NCI-H1930 (cell line): Measurements from ENCODE around the gene MT1A.
"Not testable (repeated sequence)": the region's sequence is repeated elsewhere in the genome, so short reads cannot be mapped to it uniquely, and the experiment has no call there.

Experiments used
- DNase-seq, 2 experiments: peaks; one replicate each; lab custom pipeline; 2025; lab: John Stamatoyannopoulos, UW

Gene MT1A

DNA sequence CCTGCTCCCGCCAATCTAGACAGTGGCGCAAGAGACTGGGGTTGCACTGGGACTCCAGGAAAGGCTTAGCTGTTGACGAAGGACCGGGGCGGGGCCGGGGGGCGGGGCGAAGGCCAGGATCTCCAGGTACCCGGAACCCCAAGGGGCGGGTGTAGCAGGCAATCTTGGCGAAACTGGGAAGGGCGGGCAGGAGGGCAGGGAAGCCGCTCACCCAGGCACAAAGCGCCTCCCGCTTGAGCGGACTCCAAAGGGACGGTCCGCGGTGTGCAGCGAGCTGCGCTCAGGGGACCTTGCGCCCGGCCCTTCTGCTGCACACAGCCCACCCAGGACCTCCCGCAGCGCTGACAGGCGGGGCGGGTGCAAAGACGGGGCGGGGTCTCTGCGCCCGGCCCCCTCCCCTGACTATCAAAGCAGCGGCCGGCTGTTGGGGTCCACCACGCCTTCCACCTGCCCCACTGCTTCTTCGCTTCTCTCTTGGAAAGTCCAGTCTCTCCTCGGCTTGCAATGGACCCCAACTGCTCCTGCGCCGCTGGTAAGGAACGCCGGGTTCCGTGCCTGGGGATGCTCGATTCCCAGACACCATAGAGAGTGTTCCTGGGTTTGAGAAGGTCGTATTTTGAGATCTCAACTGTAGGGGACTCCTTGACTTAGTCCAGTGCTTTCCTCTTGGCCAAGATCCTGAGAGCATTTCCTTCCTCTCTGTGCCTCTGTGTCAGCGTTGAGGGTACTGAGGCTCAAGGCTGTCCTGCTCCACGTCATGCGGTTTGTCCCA is 19.3 kb downstream of the MT1A start, which contains the start of gene MT1F:
Gene MT1F (plus strand): TSS at position 405 of the 772 bp plus-strand sequence. CDS start 100 bp downstream, at position 505.
- DNase-seq, result peak; percentile 38 to 72

- no peak for DNase-seq
These were observed 19.9 kb downstream of the MT1A start for GRCh38 chr16:56658327-56658875.

- peak in 1 of 2 experiments; percentile 8 for DNase-seq
These were observed 24.2 kb downstream of the MT1A start for GRCh38 chr16:56662357-56663354.

DNA sequence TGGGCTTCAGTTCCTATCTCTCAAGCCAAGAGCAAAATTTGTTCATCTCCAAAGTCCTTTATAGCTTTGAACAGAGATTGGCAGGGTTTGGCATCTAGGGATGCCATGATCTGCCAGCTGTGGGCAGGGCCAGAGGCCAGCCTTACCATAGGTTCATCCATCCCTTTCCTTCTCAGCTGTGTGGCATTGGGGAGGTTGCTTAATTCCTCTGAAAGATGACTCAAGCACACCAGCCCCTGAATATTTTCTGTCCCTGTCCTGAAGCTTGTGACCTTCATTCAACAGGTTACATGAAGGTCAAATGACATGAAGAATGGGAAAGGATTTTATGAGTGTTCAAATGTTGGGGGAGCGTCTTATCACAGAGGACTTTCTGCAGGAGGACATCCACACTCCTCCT is 26.0 kb downstream of the MT1A start:
- DNase-seq, result no peak

DNA sequence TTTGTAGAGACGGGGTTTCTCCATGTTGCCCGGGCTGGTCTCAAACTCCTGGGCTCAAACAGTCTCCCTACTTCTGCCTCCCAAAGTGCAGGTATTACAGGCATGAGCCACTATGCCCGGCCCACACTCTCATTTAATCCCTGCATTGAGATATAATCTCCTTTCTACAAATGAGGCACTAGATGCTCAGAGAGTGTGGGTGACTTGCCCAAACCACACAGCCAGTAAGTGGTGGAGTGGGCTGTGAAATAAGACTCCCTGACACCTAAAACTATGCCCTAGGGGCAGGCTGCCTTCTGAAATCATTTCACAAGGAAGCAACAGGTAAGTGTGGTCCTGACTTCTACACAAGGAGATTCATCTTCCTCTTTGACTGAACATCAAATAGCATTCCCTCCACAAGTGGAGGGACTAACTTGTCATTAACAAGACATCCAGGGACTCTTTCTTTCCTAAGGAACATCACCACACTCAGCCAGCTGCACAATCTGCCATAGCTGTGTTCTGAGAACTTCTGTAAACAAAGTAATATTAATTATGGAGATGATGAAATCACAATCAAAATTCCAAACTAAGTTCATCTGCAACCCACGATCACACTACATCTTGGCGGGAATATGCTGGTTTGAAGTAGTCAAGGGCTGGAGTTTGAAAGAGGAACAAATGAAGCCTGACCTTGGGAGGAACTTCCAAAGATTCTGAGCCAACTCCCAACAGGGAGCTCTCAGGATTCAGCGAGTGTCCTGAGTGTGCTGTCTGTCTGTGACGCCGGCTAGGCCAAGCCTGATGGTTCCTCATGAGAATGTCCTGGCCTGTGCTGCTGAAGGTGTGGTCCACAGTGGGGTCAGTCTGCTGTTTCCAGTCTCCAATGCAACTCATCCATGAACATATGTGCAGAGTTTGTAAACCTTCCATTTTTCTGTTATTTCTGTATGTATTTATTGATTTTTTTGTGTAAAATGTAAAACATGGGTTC is 27.1 kb downstream of the MT1A start:
- DNase-seq, result not testable (repeated sequence)

DNA sequence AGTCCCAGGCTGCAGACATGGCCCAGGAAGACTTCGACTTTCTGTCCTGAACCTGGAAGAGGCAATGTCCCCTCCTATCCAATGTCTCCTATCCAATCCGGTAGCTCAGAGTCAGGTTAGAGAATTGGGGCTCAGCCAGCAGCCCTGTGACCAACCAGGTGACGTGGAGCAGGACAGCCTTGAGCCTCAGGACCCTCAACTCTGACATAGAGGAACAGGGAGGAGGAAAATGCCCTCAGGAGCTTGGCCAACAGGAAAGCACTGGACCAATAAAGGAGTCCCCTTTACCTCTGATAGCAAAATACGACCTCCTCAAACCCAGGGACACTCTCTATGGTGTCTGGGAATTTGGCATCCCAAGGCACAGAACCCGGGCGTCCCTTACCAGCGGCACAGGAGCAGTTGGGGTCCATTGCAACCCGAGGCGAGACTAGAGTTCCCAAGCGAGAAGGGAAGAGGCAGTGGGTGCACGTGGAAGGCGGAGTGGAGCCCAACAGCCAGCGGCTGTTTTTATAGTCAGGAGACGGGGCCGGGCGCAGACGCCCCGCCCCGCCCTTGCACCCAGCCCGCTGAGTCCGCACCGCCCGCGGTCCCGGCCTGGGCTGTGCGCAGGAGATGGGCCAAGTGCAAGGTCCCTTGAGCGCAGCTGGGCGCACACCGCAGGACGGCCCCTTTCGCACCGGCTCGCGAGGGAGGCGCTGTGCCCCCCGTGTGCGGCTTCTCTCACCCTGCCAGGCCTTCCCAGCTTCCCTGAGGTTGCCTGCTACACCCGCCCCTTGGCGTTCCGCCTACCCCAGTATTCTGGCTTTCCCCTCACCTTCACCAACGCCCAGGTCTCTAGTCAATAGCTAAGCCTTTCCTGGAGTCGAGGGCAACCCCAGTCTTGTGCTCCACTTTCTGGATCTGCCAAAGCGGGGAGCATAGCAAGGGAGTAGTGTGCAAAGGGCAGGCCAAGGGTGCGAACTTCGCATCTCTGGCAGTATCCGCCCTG is 29.4 kb downstream of the MT1A start, which contains the start of gene MT1G:
Gene MT1G (minus strand): TSS at position 485 of the 991 bp plus-strand sequence. CDS start 72 bp downstream, at position 413.
- no peak for DNase-seq

- DNase-seq, result no peak
These were observed 30.8 kb downstream of the MT1A start, which contains the start of gene MT1H for GRCh38 chr16:56669005-56669839. Gene MT1H (plus strand): TSS chr16:56669814. CDS start chr16:56669885, 71 bp downstream.

- no peak for DNase-seq
These were observed 31.6 kb downstream of the MT1A start for GRCh38 chr16:56669840-56670619.

GRCh38 chr16:56670620-56670934 is 32.1 kb downstream of the MT1A start:
- DNase-seq, result no peak

GRCh38 chr16:56671691-56672090 is 33.2 kb downstream of the MT1A start:
- not testable (repeated sequence) for DNase-seq

GRCh38 chr16:56672171-56672570 is 33.7 kb downstream of the MT1A start:
- not testable (repeated sequence) for DNase-seq

DNA sequence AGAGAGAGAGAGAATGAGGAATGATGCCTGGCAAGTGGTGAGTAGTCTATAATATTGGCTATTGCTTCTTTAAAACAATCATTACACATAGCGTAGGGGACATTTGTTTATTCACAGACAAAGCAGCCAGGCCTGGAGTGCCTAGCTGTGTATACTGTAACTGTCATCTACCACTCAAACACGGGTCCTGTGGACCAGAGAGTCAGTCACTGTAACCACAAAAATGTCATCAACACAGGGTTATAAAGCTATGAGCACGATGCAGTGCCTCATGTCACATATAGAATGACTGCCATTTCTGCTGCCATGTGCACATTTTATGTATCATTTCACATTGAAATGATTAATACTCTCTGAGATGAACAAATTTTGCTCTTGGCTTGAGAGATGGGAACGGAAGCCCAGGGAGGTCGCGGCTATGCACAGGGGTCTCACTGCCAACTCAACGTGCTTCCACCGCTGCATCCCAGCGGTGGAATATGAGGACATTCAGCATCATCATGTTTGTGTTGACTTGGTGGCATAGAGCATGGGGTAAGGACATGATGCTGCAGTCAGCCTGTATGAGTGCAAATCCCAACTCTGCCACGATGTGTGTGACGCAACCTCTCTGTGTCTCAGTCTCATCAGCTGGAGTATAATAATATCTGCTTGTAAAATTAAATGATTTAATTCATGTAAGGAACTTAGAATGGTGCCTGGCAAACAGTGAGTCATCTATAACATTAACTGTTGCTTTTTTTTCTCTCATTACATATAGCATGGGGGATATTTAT is 34.5 kb downstream of the MT1A start:
- DNase-seq, result no peak

- no peak for DNase-seq
These were observed 35.5 kb downstream of the MT1A start for GRCh38 chr16:56673921-56674320.

DNA sequence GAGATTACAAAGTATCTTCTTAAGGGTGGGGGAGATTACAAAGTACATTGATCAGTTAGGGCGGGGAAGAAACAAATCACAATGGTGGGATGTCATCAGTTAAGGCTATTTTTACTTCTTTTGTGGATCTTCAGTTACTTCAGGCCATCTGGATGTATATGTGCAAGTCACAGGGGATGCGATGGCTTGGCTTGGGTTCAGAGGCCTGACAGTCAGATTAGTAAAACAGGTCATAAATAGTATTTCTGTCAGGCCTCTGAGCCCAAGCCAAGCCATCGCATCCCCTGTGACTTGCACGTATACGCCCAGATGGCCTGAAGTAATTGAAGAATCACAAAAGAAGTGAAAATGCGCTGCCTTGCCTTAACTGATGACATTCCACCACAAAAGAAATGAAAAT is 36.1 kb downstream of the MT1A start:
- DNase-seq, result not testable (repeated sequence)

DNA sequence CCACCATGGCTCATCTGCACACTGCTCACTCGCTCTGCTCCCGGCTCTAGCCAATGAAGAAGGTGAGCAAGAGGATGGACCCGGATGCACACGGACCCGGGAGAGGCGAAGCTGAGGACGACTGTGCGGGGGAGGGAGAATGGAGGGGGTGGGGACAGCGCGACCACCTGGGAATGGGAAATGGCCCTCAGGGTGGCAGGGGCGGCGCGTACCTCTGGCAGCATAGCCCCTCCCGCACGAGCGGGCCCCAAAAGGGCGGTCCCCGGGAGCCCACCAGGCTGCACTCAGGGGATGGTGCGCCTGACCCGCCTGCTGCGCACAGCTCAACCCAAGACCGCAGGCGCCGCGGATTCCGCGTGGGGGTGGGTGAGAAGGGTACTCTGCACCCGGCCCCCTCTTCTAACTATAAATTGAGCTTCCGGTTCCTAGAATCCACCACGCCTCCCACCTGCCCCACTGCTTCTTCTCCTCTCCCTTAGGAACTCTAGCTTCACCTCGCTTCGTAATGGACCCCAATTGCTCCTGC is 37.3 kb downstream of the MT1A start:
- DNase-seq, result no peak

- no peak for DNase-seq
These were observed 39.0 kb downstream of the MT1A start for GRCh38 chr16:56677474-56677873.
